OCI-LY1 (cell line): Measurements from ENCODE around the gene RGS16.

Experiments
- H2AFZ ChIP-seq: fragments of 200-600 bp; sonication (generic), shearing (Covaris generic); 2 replicates; pipeline ENCODE4 v1.6.0; 2014; ENCODE audit warnings: antibody characterized with exemption, mild to moderate bottlenecking, low read length
- H3F3A ChIP-seq: fragments of 200-600 bp; sonication (generic), shearing (Covaris generic); 2 replicates; pipeline ENCODE4 v1.6.0; 2014; ENCODE audit warnings: mild to moderate bottlenecking, antibody characterized with exemption, low read length, moderate library complexity; ENCODE audit not compliant: insufficient read depth
- H3K27ac ChIP-seq: fragments of 200-600 bp; sonication (generic); 2 replicates; pipeline ENCODE4 v1.5.1; 2014; ENCODE audit warnings: low read length, mixed run types, mild to moderate bottlenecking, low read depth; ENCODE audit not compliant: poor library complexity, severe bottlenecking
- H3K27me3 ChIP-seq: fragments of 200-600 bp; sonication (generic); 2 replicates; pipeline ENCODE4 v1.6.0; 2014; ENCODE audit warnings: antibody characterized with exemption, mild to moderate bottlenecking, low read length, moderate library complexity; ENCODE audit not compliant: insufficient read depth
- H3K36me3 ChIP-seq: fragments of 200-600 bp; sonication (generic); 2 replicates; pipeline ENCODE4 v1.6.1; 2014; ENCODE audit warnings: mild to moderate bottlenecking, antibody characterized with exemption, low read length, moderate library complexity, mixed read lengths; ENCODE audit not compliant: insufficient read depth
- H3K4me1 ChIP-seq: fragments of 200-600 bp; sonication (generic); 2 replicates; pipeline ENCODE4 v1.5.1; 2014; ENCODE audit warnings: mild to moderate bottlenecking, low read length, moderate library complexity; ENCODE audit not compliant: insufficient read depth, severe bottlenecking
- H3K4me2 ChIP-seq: fragments of 200-600 bp; sonication (generic), shearing (Covaris generic); 2 replicates; pipeline ENCODE4 v1.6.1; 2014; ENCODE audit warnings: low read length
- H3K4me3 ChIP-seq: fragments of 200-600 bp; sonication (generic); 2 replicates; pipeline ENCODE4 v1.5.1; 2014; ENCODE audit warnings: low read length, low read depth, mild to moderate bottlenecking, mixed read lengths; ENCODE audit not compliant: poor library complexity, severe bottlenecking
- H3K79me2 ChIP-seq: fragments of 200-600 bp; shearing (Covaris generic); 2 replicates; pipeline ENCODE4 v1.6.1; 2016; ENCODE audit warnings: mixed run types, low read length, mixed read lengths; ENCODE audit not compliant: insufficient read depth
- H3K9ac ChIP-seq: fragments of 200-600 bp; sonication (generic), shearing (Covaris generic); 2 replicates; pipeline ENCODE4 v1.6.1; 2014; ENCODE audit warnings: mild to moderate bottlenecking, low read length, mixed read lengths
- H3K9me2 ChIP-seq: fragments of 200-600 bp; sonication (generic), shearing (Covaris generic); 2 replicates; pipeline ENCODE4 v1.6.1; 2014; ENCODE audit warnings: low read depth, mild to moderate bottlenecking, low read length, mixed read lengths
- H3K9me3 ChIP-seq: fragments of 200-600 bp; shearing (Covaris generic); 2 replicates; pipeline ENCODE4 v1.6.1; 2014; ENCODE audit warnings: low read length, mixed read lengths
- H4K20me1 ChIP-seq: fragments of 200-600 bp; sonication (generic), shearing (Covaris generic); 2 replicates; pipeline ENCODE4 v1.6.0; 2016; ENCODE audit warnings: mild to moderate bottlenecking, low read length; ENCODE audit not compliant: insufficient read depth
- CTCF ChIP-seq: fragments of 200-600 bp; sonication (generic), shearing (Covaris generic); IDR thresholded peaks from 2 replicates; pipeline ENCODE4 v1.5.1; 2017; ENCODE audit warnings: mild to moderate bottlenecking, antibody characterized with exemption, low read length, moderate library complexity, mixed read lengths
- EZH2 ChIP-seq: fragments of 200-600 bp; sonication (generic), shearing (Covaris generic); IDR thresholded peaks from 2 replicates; pipeline ENCODE4 v1.8.0; 2017; ENCODE audit warnings: borderline replicate concordance, mixed run types, mild to moderate bottlenecking, antibody characterized with exemption, low read length, moderate library complexity, mixed read lengths

RGS16 gene

DNA sequence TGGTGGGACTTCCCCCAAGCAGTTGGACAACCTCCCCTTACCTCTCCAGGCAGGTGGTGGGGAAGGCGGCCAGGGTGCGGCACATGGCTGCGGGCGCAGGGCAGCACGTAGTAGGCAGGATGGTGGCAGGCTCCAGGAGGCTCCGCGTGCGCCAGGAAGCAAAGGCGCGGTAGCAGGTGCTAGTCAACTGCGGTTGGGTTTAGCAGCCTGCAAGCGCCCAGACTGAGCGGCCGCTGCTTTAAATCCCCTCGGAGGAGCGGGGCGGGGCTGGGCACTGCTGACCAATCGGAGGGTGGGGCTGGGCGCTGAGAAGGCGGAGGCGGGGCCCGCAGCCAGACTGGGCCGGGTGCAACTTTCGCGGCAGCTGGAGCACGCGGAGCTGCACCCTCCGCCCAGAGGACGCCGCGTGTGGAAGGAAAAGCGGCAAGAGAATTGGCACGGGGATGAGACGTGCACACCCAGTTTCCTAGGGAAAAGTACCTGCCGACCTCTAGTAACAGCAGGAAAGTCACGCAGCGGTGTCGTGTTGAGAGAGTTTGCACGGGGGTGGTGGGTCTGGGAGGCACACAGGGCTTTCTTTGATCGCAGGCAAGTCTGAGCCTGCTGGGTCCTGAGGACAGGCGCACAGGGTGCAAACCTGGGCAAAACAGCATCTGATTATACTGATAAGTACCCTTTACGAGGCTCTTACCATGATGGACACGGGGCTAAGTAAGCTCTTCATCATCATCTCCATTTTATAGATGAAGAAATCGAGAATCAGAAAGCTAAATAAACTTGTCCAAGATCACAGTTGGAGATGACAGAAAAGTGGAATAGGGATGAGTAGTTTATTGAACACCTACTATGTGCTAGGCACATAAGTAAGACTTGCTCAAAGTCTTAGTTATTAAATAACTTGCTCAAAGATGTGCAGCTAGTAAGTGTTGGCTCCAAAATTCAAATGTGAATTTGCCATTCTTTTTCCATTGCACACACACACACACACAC is at the start of gene RGS16:
TSS of gene RGS16 (minus strand) at position 215 of the 990 bp plus-strand sequence. CDS start at position 85, 130 bp downstream.
- no peaks in the 10 kb centered on the region for H3K9me3 ChIP-seq
- peak within 1 kb of the TSS; percentile 73 for H3K4me3 ChIP-seq
- H3K9me2 ChIP-seq = no peaks in the 10 kb centered on the region
- TF ChIP-seq CTCF (no peak), EZH2 (no peak)
- H3K79me2 ChIP-seq = no peaks in the 10 kb centered on the region
- H3F3A ChIP-seq = no peaks in the 10 kb centered on the region
- H3K27ac ChIP-seq = peak within 1 kb of the TSS; percentile 16
- H3K36me3 ChIP-seq = peaks cover 37% of the 10 kb centered on the region
- H3K9ac ChIP-seq = peak within 1 kb of the TSS; percentile 68
- 0 out of 2 replicates have a peak, but pooled peaks cover 1% of the 10 kb centered on the region for H3K27me3 ChIP-seq
- peaks cover 40% of the 10 kb centered on the region for H3K4me1 ChIP-seq
- H3K4me2 ChIP-seq = peak within 1 kb of the TSS; percentile 69
- H2AFZ ChIP-seq = no peak within 1 kb of the TSS
- H4K20me1 ChIP-seq = no peaks in the 10 kb centered on the region

DNA sequence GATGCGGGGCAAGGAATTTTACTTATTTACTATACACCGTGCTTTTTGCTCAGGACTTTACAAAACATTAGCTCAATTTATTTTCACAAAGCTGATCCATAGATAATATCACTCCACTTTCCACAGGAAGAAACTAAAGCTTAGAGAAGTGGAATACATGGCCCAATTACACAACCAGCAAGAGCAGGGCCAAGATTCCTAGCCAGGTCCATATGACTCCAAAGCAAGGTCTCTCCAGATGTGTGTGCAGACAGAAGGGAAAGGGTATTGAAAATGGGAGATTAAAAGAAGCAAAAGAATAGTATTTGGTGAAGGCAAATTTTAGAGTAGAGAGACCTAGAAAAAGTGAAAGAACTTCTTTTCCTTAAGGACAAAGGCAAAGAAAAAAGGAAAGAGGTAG is 49.8 kb upstream of the RGS16 start:
- Histone ChIP-seq H3K9me3 (no peaks in the 10 kb centered on the region), H3K9me2 (no peaks in the 10 kb centered on the region), H3K27ac (no peak overlapping the region), H3K79me2 (no peaks in the 10 kb centered on the region), H3K36me3 (no peaks in the 10 kb centered on the region), H4K20me1 (no peaks in the 10 kb centered on the region), H3K9ac (no peak overlapping the region), H2AFZ (no peak overlapping the region), H3F3A (no peaks in the 10 kb centered on the region), H3K4me2 (no peak overlapping the region), H3K27me3 (no peaks in the 10 kb centered on the region), H3K4me1 (peaks cover 17% of the 10 kb centered on the region), H3K4me3 (no peak overlapping the region)
- no peak for TF ChIP-seq CTCF
- TF ChIP-seq EZH2 = no peak

GRCh38 chr1:182652933-182653332 is 48.7 kb upstream of the RGS16 start:
- H2AFZ ChIP-seq = no peak overlapping the region
- no peaks in the 10 kb centered on the region for H3K9me2 ChIP-seq
- no peaks in the 10 kb centered on the region for H3F3A ChIP-seq
- no peaks in the 10 kb centered on the region for H4K20me1 ChIP-seq
- no peaks in the 10 kb centered on the region for H3K36me3 ChIP-seq
- peaks cover 20% of the 10 kb centered on the region for H3K4me1 ChIP-seq
- no peaks in the 10 kb centered on the region for H3K9me3 ChIP-seq
- no peak overlapping the region for H3K27ac ChIP-seq
- H3K9ac ChIP-seq = no peak overlapping the region
- H3K79me2 ChIP-seq = no peaks in the 10 kb centered on the region
- H3K27me3 ChIP-seq = no peaks in the 10 kb centered on the region
- no peak overlapping the region for H3K4me3 ChIP-seq
- TF ChIP-seq EZH2 = no peak
- TF ChIP-seq CTCF = no peak
- H3K4me2 ChIP-seq = no peak overlapping the region
